ENCODE measurements around the gene SERPINB1. TPM values are rescaled to one million over a fixed set of nuclear protein-coding genes. Genes with fewer than 3 reads are reported as not detected.

The SERPINB1 gene
- total RNA-seq, 1 donor from 2014 or later, result 9.4 TPM

GRCh38 chr6:2877960-2878359, 36.3 kb upstream of the SERPINB1 start:
- peaks cover 40% of the 10 kb centered on the region for H3K27me3 ChIP-seq
- H3K4me3 Mint-ChIP-seq, result peak overlapping the region; percentile 25
- H3K27me3 Mint-ChIP-seq (ENCODE audit: insufficient read depth, low read depth), result peaks cover 7% of the 10 kb centered on the region
- DNase-seq (ENCODE audit: low spot score), result no peak
- no peak overlapping the region for H3K27ac ChIP-seq
- H4K20me1 ChIP-seq (ENCODE audit: low read depth), result no peaks in the 10 kb centered on the region
- H3K4me1 Mint-ChIP-seq, result peaks cover 27% of the 10 kb centered on the region
- no peak overlapping the region for H2AFZ ChIP-seq (replicated peaks)
- no peaks in the 10 kb centered on the region for H3K36me3 ChIP-seq
- H3K9me3 ChIP-seq (ENCODE audit: low read depth), result no peaks in the 10 kb centered on the region
- peaks cover 18% of the 10 kb centered on the region for H3K4me1 ChIP-seq
- H3K9ac ChIP-seq, result no peak overlapping the region
- no peak for TF ChIP-seq EZH2 (IDR thresholded peaks at IDR 0.05)
- TF ChIP-seq, protein P1, sequence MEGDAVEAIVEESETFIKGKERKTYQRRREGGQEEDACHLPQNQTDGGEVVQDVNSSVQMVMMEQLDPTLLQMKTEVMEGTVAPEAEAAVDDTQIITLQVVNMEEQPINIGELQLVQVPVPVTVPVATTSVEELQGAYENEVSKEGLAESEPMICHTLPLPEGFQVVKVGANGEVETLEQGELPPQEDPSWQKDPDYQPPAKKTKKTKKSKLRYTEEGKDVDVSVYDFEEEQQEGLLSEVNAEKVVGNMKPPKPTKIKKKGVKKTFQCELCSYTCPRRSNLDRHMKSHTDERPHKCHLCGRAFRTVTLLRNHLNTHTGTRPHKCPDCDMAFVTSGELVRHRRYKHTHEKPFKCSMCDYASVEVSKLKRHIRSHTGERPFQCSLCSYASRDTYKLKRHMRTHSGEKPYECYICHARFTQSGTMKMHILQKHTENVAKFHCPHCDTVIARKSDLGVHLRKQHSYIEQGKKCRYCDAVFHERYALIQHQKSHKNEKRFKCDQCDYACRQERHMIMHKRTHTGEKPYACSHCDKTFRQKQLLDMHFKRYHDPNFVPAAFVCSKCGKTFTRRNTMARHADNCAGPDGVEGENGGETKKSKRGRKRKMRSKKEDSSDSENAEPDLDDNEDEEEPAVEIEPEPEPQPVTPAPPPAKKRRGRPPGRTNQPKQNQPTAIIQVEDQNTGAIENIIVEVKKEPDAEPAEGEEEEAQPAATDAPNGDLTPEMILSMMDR (IDR thresholded peaks at IDR 0.05), result no peak
- TF ChIP-seq EZH2phosphoT487 (IDR thresholded peaks at IDR 0.05), result no peak
- H3K4me3 ChIP-seq, result no peak overlapping the region
- H3K36me3 Mint-ChIP-seq, result no peaks in the 10 kb centered on the region
- no peaks in the 10 kb centered on the region for H3K79me2 ChIP-seq (ENCODE audit: low read depth)
- H3K4me2 ChIP-seq, result peak overlapping the region; percentile 97
- H3K27ac Mint-ChIP-seq, result peak overlapping the region; percentile 13
- peaks cover 31% of the 10 kb centered on the region for H3K9me3 Mint-ChIP-seq
- H3F3A ChIP-seq (ENCODE audit: low read depth), result peaks cover 15% of the 10 kb centered on the region

- Histone ChIP-seq H4K20me1 (ENCODE audit: low read depth) (no peaks in the 10 kb centered on the region), H3K4me2 (peak overlapping the region; percentile 97), H3K4me1 (peaks cover 18% of the 10 kb centered on the region), H2AFZ (replicated peaks) (no peak overlapping the region), H3K36me3 (no peaks in the 10 kb centered on the region), H3K79me2 (ENCODE audit: low read depth) (no peaks in the 10 kb centered on the region), H3K27me3 (peaks cover 40% of the 10 kb centered on the region), H3K9me3 (ENCODE audit: low read depth) (no peaks in the 10 kb centered on the region), H3K4me3 (no peak overlapping the region), H3F3A (ENCODE audit: low read depth) (peaks cover 15% of the 10 kb centered on the region), H3K27ac (no peak overlapping the region), H3K9ac (no peak overlapping the region)
- Mint-ChIP-seq H3K36me3 (no peaks in the 10 kb centered on the region), H3K27me3 (ENCODE audit: insufficient read depth, low read depth) (peaks cover 10% of the 10 kb centered on the region), H3K27ac (peak overlapping the region; percentile 73), H3K4me3 (peak overlapping the region; percentile 85), H3K9me3 (peaks cover 31% of the 10 kb centered on the region), H3K4me1 (peaks cover 29% of the 10 kb centered on the region)
- no peak for TF ChIP-seq EZH2 (IDR thresholded peaks at IDR 0.05)
- TF ChIP-seq EZH2phosphoT487 (IDR thresholded peaks at IDR 0.05), result no peak
- TF ChIP-seq, protein P1 (IDR thresholded peaks at IDR 0.05), result no peak
- no peak for DNase-seq (ENCODE audit: low spot score)
Measured at GRCh38 chr6:2877057-2877882, 35.6 kb upstream of the SERPINB1 start.

GRCh38 chr6:2876210-2877056, 34.8 kb upstream of the SERPINB1 start:
- H3K4me1 Mint-ChIP-seq, result peaks cover 29% of the 10 kb centered on the region

More at GRCh38 chr6:2876210-2877056, 34.8 kb upstream of the SERPINB1 start:
- H3K27ac Mint-ChIP-seq, result peak overlapping the region; percentile 90
- H3K27ac ChIP-seq, result no peak overlapping the region
- peaks cover 25% of the 10 kb centered on the region for H3K9me3 Mint-ChIP-seq
- peak overlapping the region; percentile 80 for H3K4me3 ChIP-seq
- H3K27me3 Mint-ChIP-seq (ENCODE audit: insufficient read depth, low read depth), result peaks cover 11% of the 10 kb centered on the region
- H3K4me2 ChIP-seq, result peak overlapping the region; percentile 97
- peaks cover 40% of the 10 kb centered on the region for H3K27me3 ChIP-seq
- DNase-seq (ENCODE audit: low spot score), result peak; percentile 64
- H3K9ac ChIP-seq, result no peak overlapping the region
- H3F3A ChIP-seq (ENCODE audit: low read depth), result peaks cover 15% of the 10 kb centered on the region
- H3K9me3 ChIP-seq (ENCODE audit: low read depth), result no peaks in the 10 kb centered on the region
- H3K4me1 ChIP-seq, result peaks cover 18% of the 10 kb centered on the region
- peak overlapping the region; percentile 62 for H2AFZ ChIP-seq (replicated peaks)
- no peaks in the 10 kb centered on the region for H3K36me3 Mint-ChIP-seq
- no peaks in the 10 kb centered on the region for H3K79me2 ChIP-seq (ENCODE audit: low read depth)
- H3K4me3 Mint-ChIP-seq, result peak overlapping the region; percentile 85
- no peaks in the 10 kb centered on the region for H4K20me1 ChIP-seq (ENCODE audit: low read depth)
- TF ChIP-seq EZH2phosphoT487 (IDR thresholded peaks at IDR 0.05), result peak; percentile 16
- TF ChIP-seq EZH2 (IDR thresholded peaks at IDR 0.05), result no peak
- H3K36me3 ChIP-seq, result no peaks in the 10 kb centered on the region

Measured in neural progenitor cell (in vitro differentiated cells).